NT2/D1 (cell line): Measurements from ENCODE around the gene PRRT1.
"Not testable (repeated sequence)": the region's sequence is repeated elsewhere in the genome, so short reads cannot be mapped to it uniquely, and the experiment has no call there.

Source experiments
- DNase-seq: peaks from one replicate; pipeline ENCODE4 v3.0.0-alpha.2; 2011; ENCODE audit warnings: low read depth, low spot score
- H3K27me3 ChIP-seq: 2 replicates; pipeline ENCODE4 v1.6.0; 2011; ENCODE audit warnings: mild to moderate bottlenecking; ENCODE audit not compliant: insufficient read length, insufficient read depth
- H3K36me3 ChIP-seq: 2 replicates; pipeline ENCODE4 v1.6.1; 2011; ENCODE audit warnings: mild to moderate bottlenecking, low read length, mixed read lengths; ENCODE audit not compliant: insufficient read depth, insufficient read length
- H3K4me1 ChIP-seq: 2 replicates; pipeline ENCODE4 v1.5.1; 2011; ENCODE audit not compliant: insufficient read depth, insufficient read length
- H3K4me3 ChIP-seq: 2 replicates; pipeline ENCODE4 v1.5.1; 2011; ENCODE audit warnings: low read depth; ENCODE audit not compliant: insufficient read length
- H3K9ac ChIP-seq: 2 replicates; pipeline ENCODE4 v1.6.0; 2011; ENCODE audit warnings: low read depth; ENCODE audit not compliant: insufficient read length
- H3K9me3 ChIP-seq: 2 replicates; pipeline ENCODE4 v1.5.1; 2011; ENCODE audit warnings: mild to moderate bottlenecking, low read length; ENCODE audit not compliant: insufficient read depth
- SUZ12 ChIP-seq: IDR thresholded peaks from 2 replicates; pipeline ENCODE4 v1.6.1; 2011; ENCODE audit not compliant: insufficient read length, insufficient read depth; ENCODE audit errors: extremely low read depth
- YY1 ChIP-seq: IDR thresholded peaks from 2 replicates; pipeline ENCODE4 v1.6.1; 2011; ENCODE audit not compliant: insufficient read length, insufficient read depth
- ZNF274 ChIP-seq: IDR thresholded peaks from 2 replicates; pipeline ENCODE4 v1.6.1; 2011; ENCODE audit warnings: mild to moderate bottlenecking, low read depth, low read length

PRRT1 gene

DNA sequence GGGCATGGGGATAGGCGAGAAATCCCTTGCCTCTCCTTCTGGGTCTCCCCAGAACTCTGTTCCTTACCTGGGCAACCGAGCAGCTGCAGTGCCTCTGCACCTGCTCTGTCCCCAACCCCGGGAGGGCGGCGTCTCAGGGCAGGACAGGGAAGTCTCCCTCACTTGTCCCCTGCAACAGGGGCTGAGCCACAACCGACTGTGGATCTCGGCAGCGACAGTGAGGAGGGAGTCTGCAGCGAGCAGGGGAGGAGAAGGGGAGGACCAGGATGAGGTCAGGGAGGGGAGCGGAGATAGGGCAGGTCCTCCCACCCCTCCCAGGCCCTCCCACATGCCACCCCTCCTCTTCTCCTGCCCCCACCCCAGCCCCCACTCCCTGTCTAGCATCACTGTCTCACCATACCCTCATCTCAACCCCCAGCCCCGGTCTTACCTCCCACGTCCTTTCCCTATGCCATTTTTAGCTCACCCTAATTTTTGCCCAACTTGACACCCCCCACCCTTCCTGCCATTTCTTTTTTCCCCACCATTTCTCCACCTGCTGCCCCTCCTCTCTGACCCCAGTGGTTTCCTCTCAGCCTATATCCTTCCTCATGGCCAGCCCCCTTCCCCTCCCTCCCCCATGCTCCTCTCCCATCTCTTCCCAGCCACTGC lies 42.5 kb downstream of the PRRT1 start, which contains the start of gene TNXB:
Gene TNXB (minus strand): TSS at position 225 of the 651 bp plus-strand sequence. CDS start 11,140 bp downstream, outside the sequence.
- Histone ChIP-seq H3K9ac (peak within 1 kb of the TSS; percentile 21), H3K9me3 (no peaks in the 10 kb centered on the region), H3K4me3 (no peak within 1 kb of the TSS)

DNA sequence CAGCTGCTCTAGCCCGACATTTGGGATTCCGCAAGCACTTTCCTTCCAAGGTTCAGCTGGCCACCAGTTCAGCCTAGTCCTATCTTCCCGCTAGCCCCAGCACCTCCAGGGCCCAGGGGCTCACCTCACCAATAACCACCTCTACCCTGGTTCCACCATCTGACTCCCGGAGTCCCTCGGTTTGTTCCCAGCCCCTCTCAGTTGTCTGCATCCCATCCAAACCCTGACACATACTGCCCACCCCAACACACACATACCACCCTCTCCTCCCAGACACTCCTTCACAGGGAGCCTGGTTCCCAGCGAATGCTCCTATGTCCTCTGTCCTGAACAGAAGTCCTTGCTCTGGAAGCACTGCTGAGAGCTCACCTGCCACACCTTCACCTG lies 43.0 kb downstream of the PRRT1 start:
- no peaks in the 10 kb centered on the region for H3K27me3 ChIP-seq
- TF ChIP-seq YY1 (no peak), ZNF274 (no peak), SUZ12 (no peak)
- H3K9me3 ChIP-seq = no peaks in the 10 kb centered on the region
- H3K4me1 ChIP-seq = peaks cover 7% of the 10 kb centered on the region
- no peak overlapping the region for H3K4me3 ChIP-seq
- peak overlapping the region; percentile 21 for H3K9ac ChIP-seq
- DNase-seq = no peak
- H3K36me3 ChIP-seq = peaks cover 17% of the 10 kb centered on the region

More for the DNA sequence above, 42.5 kb downstream of the PRRT1 start, which contains the start of gene TNXB:
- Histone ChIP-seq H3K36me3 (peaks cover 17% of the 10 kb centered on the region), H3K27me3 (no peaks in the 10 kb centered on the region), H3K4me1 (peaks cover 10% of the 10 kb centered on the region)
- TF ChIP-seq SUZ12 = no peak
- TF ChIP-seq ZNF274 = no peak
- no peak for TF ChIP-seq YY1
- DNase-seq = no peak

- Histone ChIP-seq H3K9ac (peak overlapping the region; percentile 4), H3K9me3 (no peaks in the 10 kb centered on the region), H3K4me1 (peaks cover 7% of the 10 kb centered on the region), H3K36me3 (peaks cover 14% of the 10 kb centered on the region), H3K4me3 (no peak overlapping the region), H3K27me3 (no peaks in the 10 kb centered on the region)
- no peak for TF ChIP-seq YY1
- no peak for TF ChIP-seq ZNF274
- TF ChIP-seq SUZ12 = no peak
- DNase-seq = no peak
Measured at GRCh38 chr6:32108094-32108627, 43.6 kb downstream of the PRRT1 start.

- Histone ChIP-seq H3K27me3 (no peaks in the 10 kb centered on the region), H3K4me1 (peaks cover 7% of the 10 kb centered on the region), H3K9ac (peak overlapping the region; percentile 4), H3K36me3 (peaks cover 10% of the 10 kb centered on the region), H3K4me3 (no peak overlapping the region), H3K9me3 (no peaks in the 10 kb centered on the region)
- no peak for TF ChIP-seq SUZ12
- TF ChIP-seq YY1 = no peak
- TF ChIP-seq ZNF274 = no peak
- no peak for DNase-seq
Measured at GRCh38 chr6:32107406-32107805, 44.3 kb downstream of the PRRT1 start.

DNA sequence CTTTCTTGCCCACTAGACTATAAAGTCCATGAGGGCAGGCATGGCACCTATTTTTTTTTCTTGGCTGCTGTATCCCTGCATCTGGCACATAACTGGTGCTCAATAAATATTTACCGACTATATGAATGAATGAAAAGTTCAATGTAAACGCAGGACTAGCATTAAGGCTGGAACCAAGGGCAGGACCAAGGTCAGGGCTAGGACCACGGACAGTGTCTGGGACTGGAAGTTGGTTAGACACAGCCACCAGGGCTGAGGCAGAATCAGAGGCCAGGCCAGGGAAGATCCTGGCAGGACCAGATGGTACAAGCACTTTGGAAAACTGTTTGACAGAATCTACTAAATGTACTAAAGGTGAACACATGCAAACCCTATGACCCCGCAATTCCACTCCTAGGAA lies 46.3 kb downstream of the PRRT1 start:
- Histone ChIP-seq H3K9ac (no peak overlapping the region), H3K36me3 (no peaks in the 10 kb centered on the region), H3K27me3 (no peaks in the 10 kb centered on the region), H3K4me1 (peaks cover 7% of the 10 kb centered on the region), H3K9me3 (no peaks in the 10 kb centered on the region), H3K4me3 (no peak overlapping the region)
- DNase-seq = no peak
- TF ChIP-seq ZNF274 = no peak

DNA sequence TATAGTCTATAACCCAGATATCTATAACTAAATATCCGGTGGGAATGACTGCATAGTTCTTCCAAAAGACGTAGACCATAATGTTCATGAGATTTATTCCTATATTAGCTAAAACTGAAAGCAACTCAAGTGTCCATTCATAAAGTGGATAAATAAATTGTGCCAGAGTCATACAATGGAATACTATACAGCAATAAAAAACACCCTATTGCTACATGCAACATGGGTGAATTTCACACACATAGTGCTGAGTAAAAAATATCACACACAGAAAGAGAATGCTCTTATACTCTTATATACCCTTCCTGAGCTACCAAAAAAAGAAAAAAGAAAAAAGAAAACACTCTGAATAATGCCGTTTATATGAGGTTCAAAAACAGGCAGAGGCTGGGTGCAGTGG lies 49.5 kb downstream of the PRRT1 start:
- Histone ChIP-seq H3K36me3 (no peaks in the 10 kb centered on the region), H3K4me1 (no peaks in the 10 kb centered on the region), H3K9ac (no peak overlapping the region), H3K4me3 (no peak overlapping the region), H3K27me3 (peaks cover 14% of the 10 kb centered on the region), H3K9me3 (no peaks in the 10 kb centered on the region)
- no peak for DNase-seq
- TF ChIP-seq SUZ12 = no peak

GRCh38 chr6:32100251-32100650 lies 51.5 kb downstream of the PRRT1 start:
- H3K9ac ChIP-seq, H3K4me1 ChIP-seq, H3K36me3 ChIP-seq, H3K9me3 ChIP-seq, H3K4me3 ChIP-seq, DNase-seq: not testable (repeated sequence)
- peaks cover 34% of the 10 kb centered on the region for H3K27me3 ChIP-seq
